NCI-H2196 treated with DMSO at 0.1 percent for 48 hours (cell line): ENCODE data around the gene NDUFV1.
"Not testable (repeated sequence)": the region's sequence is repeated elsewhere in the genome, so short reads cannot be mapped to it uniquely, and the experiment has no call there.

Experiments
- DNase-seq: peaks from one replicate; lab custom pipeline; 2025; ENCODE audit not compliant: unreplicated experiment; lab: John Stamatoyannopoulos, UW

Gene NDUFV1

DNA sequence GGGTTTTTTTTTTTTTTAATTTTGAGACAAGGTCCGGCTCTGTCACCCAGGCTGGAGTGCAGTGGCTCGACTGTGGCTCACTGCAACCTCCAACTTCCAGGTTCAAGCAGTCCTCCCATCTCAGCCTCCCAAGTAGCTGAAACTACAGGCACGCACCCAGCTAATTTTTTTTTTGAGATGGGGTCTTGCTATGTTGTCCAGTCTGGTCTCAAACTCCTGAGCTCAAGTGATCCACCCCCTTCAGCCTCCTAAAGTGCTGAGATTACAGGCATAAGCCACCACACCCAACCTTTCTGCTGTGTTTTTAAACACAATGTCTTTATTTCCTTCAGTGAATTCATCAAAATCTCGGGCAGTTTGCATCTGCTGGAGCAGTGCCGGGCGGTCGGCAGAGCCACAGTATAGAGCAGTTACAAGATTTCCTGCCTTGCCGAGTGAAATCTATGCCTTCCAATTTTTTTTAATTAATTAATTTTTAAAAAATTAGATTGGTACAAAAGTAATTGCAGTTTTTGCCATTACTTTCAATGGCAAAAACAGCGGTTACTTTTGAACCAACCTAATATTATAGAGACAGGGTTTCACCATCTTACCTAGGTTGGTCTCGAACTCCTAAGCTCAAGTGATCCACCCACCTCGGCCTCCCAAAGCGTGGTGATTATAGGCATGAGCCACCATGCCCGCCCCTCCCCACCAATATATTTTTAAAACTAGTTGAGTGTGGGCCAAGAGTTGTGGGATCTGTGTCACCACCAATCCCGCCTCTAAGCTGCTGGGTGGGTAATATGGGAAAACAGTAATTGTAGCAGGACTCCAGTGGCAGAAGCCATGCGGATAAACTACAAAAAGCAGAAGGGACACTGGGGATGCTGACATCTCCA, 46.5 kb downstream of the NDUFV1 start:
- no peak for DNase-seq

DNA sequence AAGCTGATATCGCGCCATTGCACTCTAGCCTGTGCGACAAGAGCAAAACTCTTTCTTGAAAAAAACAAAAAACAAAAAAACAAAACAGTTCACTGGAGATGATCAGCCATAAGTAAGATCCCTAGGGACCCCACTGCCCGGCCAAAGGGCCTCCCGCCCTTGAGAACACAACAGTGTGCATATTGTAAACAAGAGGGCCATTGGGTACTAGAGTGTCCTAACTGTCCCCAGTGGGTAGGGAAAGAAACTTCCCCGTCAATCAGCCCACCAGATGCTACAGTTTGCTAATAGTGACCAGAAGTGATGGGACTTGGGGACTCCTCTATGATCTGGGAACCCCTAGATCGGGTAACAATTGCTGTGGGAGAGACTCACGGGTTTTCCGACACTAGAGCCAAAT, 47.5 kb downstream of the NDUFV1 start:
- no peak for DNase-seq

DNA sequence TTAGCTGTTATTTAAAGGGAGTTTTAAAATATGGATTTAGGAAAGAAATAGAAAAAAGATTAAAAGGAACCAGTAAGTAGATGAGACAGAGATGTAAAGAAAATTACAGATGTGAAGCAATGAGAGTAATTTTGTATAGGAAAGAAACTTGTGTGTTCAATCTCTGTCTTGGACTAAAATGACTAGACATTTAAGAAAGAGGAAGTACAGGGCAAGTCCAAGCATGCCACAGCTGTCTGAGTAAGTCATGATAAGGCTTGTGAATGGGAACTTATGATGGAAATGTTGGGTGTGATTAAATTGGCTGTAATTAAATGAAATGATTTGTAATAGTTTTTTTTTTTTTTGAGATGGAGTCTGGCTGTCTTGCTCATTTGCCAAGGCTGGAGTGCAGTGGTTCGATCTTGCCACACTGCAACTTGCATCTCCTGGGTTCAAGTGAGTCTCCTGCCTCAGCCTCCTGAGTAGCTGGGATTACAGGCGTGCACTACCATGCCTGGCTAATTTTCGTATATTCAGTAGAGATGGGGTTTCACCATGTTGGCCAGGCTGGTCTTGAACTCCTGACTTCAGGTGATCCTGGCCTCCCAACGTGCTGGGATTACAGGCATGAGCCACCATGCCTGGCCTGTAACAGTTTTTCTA, 49.7 kb downstream of the NDUFV1 start:
- no peak for DNase-seq

DNA sequence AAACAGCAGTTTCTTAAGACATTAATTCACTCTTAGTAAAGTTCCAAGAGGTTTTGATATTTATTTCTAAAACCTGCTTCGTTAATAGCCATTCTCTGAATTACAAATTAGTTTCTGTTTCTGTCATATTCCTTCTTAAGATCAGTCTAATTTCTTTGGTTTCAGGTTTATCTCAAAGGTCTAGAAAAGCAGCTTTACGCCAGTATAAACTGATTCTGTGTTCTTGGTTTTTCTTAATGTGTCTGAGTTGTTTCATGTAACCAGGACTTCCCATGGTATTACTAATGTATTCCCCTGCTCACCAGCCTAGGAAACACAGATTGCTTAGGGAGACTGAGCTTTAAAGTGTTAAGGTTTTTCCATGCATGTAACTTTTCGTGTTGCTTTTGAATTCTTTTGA, 50.6 kb downstream of the NDUFV1 start:
- no peak for DNase-seq

DNA sequence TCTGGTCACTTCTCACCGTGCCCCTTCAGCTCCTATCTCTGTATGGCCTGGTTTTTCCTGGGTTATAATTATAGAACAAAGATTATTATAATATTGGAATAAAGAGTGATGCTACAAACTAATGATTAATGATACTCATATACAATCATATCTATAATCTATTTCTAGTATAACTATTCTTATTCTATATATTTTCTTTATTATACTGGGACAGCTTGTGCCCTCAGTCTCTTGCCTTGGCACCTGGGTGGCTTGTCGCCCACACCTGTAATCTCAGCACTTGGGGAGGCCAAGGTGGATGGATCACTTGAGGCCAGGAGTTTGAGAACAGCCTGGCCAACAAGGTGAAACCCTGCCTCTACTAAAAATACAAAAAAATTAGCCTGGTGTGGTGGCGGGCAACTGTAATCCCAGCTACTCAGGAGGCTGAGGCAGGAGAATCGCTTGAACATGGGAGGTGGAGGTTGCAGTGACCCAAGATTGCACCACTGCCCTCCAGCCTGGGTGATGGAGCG, 53.0 kb downstream of the NDUFV1 start:
- DNase-seq = not testable (repeated sequence)

DNA sequence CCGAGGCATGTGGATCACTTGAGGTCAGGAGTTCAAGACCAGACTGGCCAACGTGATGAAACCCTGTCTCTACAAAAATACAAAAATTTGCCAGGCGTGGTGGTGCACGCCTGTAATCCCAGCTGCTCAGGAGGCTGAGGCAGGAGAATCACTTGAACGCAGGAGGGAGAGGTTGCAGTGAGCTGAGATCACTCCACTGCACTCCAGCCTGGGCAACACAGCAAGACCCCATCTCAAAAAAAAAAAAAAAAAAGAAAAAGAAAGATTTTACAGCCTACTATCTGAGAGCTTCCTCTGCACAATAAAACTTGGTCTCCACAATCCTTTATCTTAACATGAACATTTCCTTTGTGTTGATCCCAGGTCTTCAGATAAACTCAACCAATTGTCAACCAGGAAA, 54.0 kb downstream of the NDUFV1 start:
- not testable (repeated sequence) for DNase-seq
